GM12878 (cell line): ENCODE results near the gene SLC29A1. TPM values are rescaled to one million over a fixed set of nuclear protein-coding genes. Genes with fewer than 3 reads are reported as not detected.
A peak's percentile ranks its signal among the peaks of the same experiment; 100 is the strongest.

Experiments
- ASH2L ChIP-seq: fragments of 300-600, 200-600 bp; sonication (generic); IDR thresholded peaks from 2 replicates; pipeline ENCODE4 v1.6.1; 2017; ENCODE audit warnings: low read depth, mild to moderate bottlenecking, borderline replicate concordance
- BACH1 ChIP-seq: fragments of 450-650 bp; IDR thresholded peaks from 2 replicates; pipeline ENCODE4 v1.6.1; 2017; ENCODE audit warnings: mild to moderate bottlenecking, borderline replicate concordance
- CEBPB ChIP-seq, 2 experiments: fragments of 150-350 bp in 1 of 2; IDR thresholded peaks; 2 replicates each; pipeline ENCODE4 v1.6.1; 2012 to 2014; ENCODE audit warnings: low read depth in 2 of 2, low read length in 2 of 2, borderline replicate concordance in 1 of 2, inconsistent platforms in 1 of 2
- DPF2 ChIP-seq: fragments of 450-650 bp; IDR thresholded peaks from 2 replicates; pipeline ENCODE4 v1.6.1; 2017; ENCODE audit warnings: mild to moderate bottlenecking
- EGR1 ChIP-seq, 2 experiments: IDR thresholded peaks; 1 replicate in 1 of 2; 2 replicates in 1 of 2; pipeline ENCODE4 v1.6.1; 2011 to 2012; ENCODE audit warnings: low read depth in 2 of 2, low read length in 2 of 2, borderline replicate concordance in 1 of 2, mild to moderate bottlenecking in 1 of 2, moderate library complexity in 1 of 2
- EP300 ChIP-seq, 2 experiments: fragments of 150-350 bp in 1 of 2; IDR thresholded peaks; 2 replicates each; pipeline ENCODE4 v1.6.1; 2011 to 2012; ENCODE audit warnings: low read depth in 2 of 2, low read length in 2 of 2, borderline replicate concordance in 1 of 2, improper control_type of control experiment in 1 of 2, inconsistent platforms in 1 of 2; ENCODE audit not compliant: control insufficient read depth in 1 of 2
- GATAD2B ChIP-seq: fragments of 450-650 bp; conservative IDR thresholded peaks from 2 replicates; pipeline ENCODE4 v1.6.1; 2017; ENCODE audit warnings: low read depth, mild to moderate bottlenecking, moderate library complexity
- HDAC6 ChIP-seq: fragments of 200-600 bp; sonication (generic); IDR thresholded peaks from one replicate; pipeline ENCODE4 v1.8.0; 2017; ENCODE audit warnings: antibody characterized with exemption; ENCODE audit not compliant: unreplicated experiment
- MEF2A ChIP-seq: IDR thresholded peaks from 2 replicates; pipeline ENCODE4 v1.6.1; 2011; ENCODE audit warnings: low read depth, mild to moderate bottlenecking, low read length, moderate library complexity; ENCODE audit not compliant: insufficient read depth
- MYB ChIP-seq: fragments of 150-350 bp; IDR thresholded peaks from 2 replicates; pipeline ENCODE4 v1.6.1; 2014; ENCODE audit warnings: mild to moderate bottlenecking, low read depth, low read length, borderline replicate concordance
- NBN ChIP-seq: fragments of 450-650 bp; IDR thresholded peaks from 2 replicates; pipeline ENCODE4 v1.6.1; 2016
- NRF1 ChIP-seq: conservative IDR thresholded peaks from 2 replicates; pipeline ENCODE4 v1.6.1; 2011; ENCODE audit warnings: mild to moderate bottlenecking, low read depth, low read length, improper control_type of control experiment
- PAX5 ChIP-seq: IDR thresholded peaks from 2 replicates; pipeline ENCODE4 v1.6.1; 2011; ENCODE audit warnings: low read depth, low read length, borderline replicate concordance
- POLR2A ChIP-seq: IDR thresholded peaks from 2 replicates; pipeline ENCODE4 v1.6.1; 2011; ENCODE audit warnings: low read depth, mild to moderate bottlenecking, low read length
- RAD21 ChIP-seq: IDR thresholded peaks from 2 replicates; pipeline ENCODE4 v1.6.1; 2011; ENCODE audit warnings: mild to moderate bottlenecking, low read depth, low read length, moderate library complexity; ENCODE audit not compliant: insufficient read depth
- RELA ChIP-seq: fragments of 450-650 bp; IDR thresholded peaks from 2 replicates; pipeline ENCODE4 v1.8.0; 2014; ENCODE audit warnings: borderline replicate concordance; ENCODE audit not compliant: partially characterized antibody
- SMC3 ChIP-seq: IDR thresholded peaks from 2 replicates; pipeline ENCODE4 v1.6.1; 2011; ENCODE audit warnings: low read length, improper control_type of control experiment, borderline replicate concordance
- SREBF2 ChIP-seq: IDR thresholded peaks from 2 replicates; pipeline ENCODE4 v1.6.1; 2012; ENCODE audit warnings: mild to moderate bottlenecking, low read length
- SUZ12 ChIP-seq: fragments of 200-600 bp; sonication (generic); IDR thresholded peaks from one replicate; pipeline ENCODE4 v1.6.1; 2018; ENCODE audit warnings: antibody characterized with exemption, mild to moderate bottlenecking; ENCODE audit not compliant: unreplicated experiment
- polyA plus RNA-seq, 11 experiments: library from polyadenylated mRNA; depleted of rRNA in 4 of 11; unstranded in 6 of 11; stranded (reverse) in 5 of 11; fragments of >200 nt; fragmentation: Nextera tagmentation in 4 of 11; fragmentation: Illumina TruSeq in 1 of 11; extraction: Ambion mirVana in 4 of 11; extraction: Trizol in 1 of 11; gene quantifications; 1 replicate in 1 of 11; 2 replicates in 10 of 11; pipeline versions ENCODE4 v1.2.1 to v1.2.3, GENCODE V29; 2011 to 2016; ENCODE audit warnings: inconsistent platforms in 2 of 11, missing spikeins in 2 of 11, low read depth in 1 of 11
- total RNA-seq, 4 experiments: library from RNA; depleted of rRNA in 3 of 4; stranded (reverse); fragments of >200 nt in 3 of 4; fragmentation: Illumina TruSeq in 1 of 4; extraction: Trizol in 1 of 4; gene quantifications; 2 replicates each; pipeline versions ENCODE4 v1.2.1 to v1.2.3, GENCODE V29; 2013 to 2021
- TF ChIP-seq, protein P1 (sequence below): fragments of 450-650 bp; IDR thresholded peaks from 2 replicates; pipeline ENCODE4 v1.6.1; 2017; ENCODE audit warnings: mild to moderate bottlenecking, moderate library complexity
- TF ChIP-seq, protein P2 (sequence below): fragments of 450-650 bp; IDR thresholded peaks from 2 replicates; pipeline ENCODE4 v1.6.1; 2017; ENCODE audit warnings: low read depth, mild to moderate bottlenecking, moderate library complexity
- TF ChIP-seq, protein P3 (sequence below): IDR thresholded peaks from 2 replicates; pipeline ENCODE4 v1.6.1; 2011; ENCODE audit warnings: low read depth, low read length, improper control_type of control experiment, borderline replicate concordance

Gene SLC29A1
- total and polyA plus RNA-seq, 10 of the 15 experiments (the other 5 are each of a cell fraction or from before 2014, with no cell fraction given): 10.0 to 132 (median 93.4) TPM

GRCh38 chr6:44260451-44261297, 37.3 kb downstream of the SLC29A1 start (continued):
- TF ChIP-seq POLR2A: no peak
- peak; percentile 83 for TF ChIP-seq BACH1
- no peak for TF ChIP-seq ASH2L
- TF ChIP-seq NBN: peak; percentile 100
- peak; percentile 71 for TF ChIP-seq RELA
- TF ChIP-seq NRF1: no peak
- TF ChIP-seq MYB: peak; percentile 48; the same call in 1 of the 2 replicates
- TF ChIP-seq CEBPB (IDR thresholded peaks at IDR 0.05; ENCODE audit: borderline replicate concordance in 1 of 2, low read depth in 2 of 2, low read length in 2 of 2): no peak
- peak; percentile 60; the same call in 1 of the 2 replicates for TF ChIP-seq GATAD2B
- no peak for TF ChIP-seq MEF2A
- TF ChIP-seq DPF2: peak; percentile 74
- TF ChIP-seq, protein P1, sequence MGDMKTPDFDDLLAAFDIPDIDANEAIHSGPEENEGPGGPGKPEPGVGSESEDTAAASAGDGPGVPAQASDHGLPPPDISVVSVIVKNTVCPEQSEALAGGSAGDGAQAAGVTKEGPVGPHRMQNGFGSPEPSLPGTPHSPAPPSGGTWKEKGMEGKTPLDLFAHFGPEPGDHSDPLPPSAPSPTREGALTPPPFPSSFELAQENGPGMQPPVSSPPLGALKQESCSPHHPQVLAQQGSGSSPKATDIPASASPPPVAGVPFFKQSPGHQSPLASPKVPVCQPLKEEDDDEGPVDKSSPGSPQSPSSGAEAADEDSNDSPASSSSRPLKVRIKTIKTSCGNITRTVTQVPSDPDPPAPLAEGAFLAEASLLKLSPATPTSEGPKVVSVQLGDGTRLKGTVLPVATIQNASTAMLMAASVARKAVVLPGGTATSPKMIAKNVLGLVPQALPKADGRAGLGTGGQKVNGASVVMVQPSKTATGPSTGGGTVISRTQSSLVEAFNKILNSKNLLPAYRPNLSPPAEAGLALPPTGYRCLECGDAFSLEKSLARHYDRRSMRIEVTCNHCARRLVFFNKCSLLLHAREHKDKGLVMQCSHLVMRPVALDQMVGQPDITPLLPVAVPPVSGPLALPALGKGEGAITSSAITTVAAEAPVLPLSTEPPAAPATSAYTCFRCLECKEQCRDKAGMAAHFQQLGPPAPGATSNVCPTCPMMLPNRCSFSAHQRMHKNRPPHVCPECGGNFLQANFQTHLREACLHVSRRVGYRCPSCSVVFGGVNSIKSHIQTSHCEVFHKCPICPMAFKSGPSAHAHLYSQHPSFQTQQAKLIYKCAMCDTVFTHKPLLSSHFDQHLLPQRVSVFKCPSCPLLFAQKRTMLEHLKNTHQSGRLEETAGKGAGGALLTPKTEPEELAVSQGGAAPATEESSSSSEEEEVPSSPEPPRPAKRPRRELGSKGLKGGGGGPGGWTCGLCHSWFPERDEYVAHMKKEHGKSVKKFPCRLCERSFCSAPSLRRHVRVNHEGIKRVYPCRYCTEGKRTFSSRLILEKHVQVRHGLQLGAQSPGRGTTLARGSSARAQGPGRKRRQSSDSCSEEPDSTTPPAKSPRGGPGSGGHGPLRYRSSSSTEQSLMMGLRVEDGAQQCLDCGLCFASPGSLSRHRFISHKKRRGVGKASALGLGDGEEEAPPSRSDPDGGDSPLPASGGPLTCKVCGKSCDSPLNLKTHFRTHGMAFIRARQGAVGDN: peak; percentile 77
- no peak for TF ChIP-seq SUZ12
- TF ChIP-seq PAX5: no peak; the same call in 1 of the 2 replicates
- no peak for TF ChIP-seq SREBF2
- TF ChIP-seq EP300 (IDR thresholded peaks at IDR 0.05; ENCODE audit: borderline replicate concordance in 1 of 2, control insufficient read depth in 1 of 2, low read depth in 2 of 2, low read length in 2 of 2): peak; percentile 81 to 83
- TF ChIP-seq HDAC6: no peak
- TF ChIP-seq RAD21: no peak
- TF ChIP-seq SMC3: no peak
- TF ChIP-seq, protein P2, sequence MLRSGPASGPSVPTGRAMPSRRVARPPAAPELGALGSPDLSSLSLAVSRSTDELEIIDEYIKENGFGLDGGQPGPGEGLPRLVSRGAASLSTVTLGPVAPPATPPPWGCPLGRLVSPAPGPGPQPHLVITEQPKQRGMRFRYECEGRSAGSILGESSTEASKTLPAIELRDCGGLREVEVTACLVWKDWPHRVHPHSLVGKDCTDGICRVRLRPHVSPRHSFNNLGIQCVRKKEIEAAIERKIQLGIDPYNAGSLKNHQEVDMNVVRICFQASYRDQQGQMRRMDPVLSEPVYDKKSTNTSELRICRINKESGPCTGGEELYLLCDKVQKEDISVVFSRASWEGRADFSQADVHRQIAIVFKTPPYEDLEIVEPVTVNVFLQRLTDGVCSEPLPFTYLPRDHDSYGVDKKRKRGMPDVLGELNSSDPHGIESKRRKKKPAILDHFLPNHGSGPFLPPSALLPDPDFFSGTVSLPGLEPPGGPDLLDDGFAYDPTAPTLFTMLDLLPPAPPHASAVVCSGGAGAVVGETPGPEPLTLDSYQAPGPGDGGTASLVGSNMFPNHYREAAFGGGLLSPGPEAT: peak; percentile 99
- TF ChIP-seq EGR1 (IDR thresholded peaks at IDR 0.05; ENCODE audit: borderline replicate concordance in 1 of 2, low read depth in 2 of 2, low read length in 2 of 2): peak in 1 of 2 experiments; percentile 77; a peak in 1 of 3 replicates
- TF ChIP-seq, protein P3, sequence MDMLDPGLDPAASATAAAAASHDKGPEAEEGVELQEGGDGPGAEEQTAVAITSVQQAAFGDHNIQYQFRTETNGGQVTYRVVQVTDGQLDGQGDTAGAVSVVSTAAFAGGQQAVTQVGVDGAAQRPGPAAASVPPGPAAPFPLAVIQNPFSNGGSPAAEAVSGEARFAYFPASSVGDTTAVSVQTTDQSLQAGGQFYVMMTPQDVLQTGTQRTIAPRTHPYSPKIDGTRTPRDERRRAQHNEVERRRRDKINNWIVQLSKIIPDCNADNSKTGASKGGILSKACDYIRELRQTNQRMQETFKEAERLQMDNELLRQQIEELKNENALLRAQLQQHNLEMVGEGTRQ: no peak
